ENCODE data around the gene PPFIA4.

DNA sequence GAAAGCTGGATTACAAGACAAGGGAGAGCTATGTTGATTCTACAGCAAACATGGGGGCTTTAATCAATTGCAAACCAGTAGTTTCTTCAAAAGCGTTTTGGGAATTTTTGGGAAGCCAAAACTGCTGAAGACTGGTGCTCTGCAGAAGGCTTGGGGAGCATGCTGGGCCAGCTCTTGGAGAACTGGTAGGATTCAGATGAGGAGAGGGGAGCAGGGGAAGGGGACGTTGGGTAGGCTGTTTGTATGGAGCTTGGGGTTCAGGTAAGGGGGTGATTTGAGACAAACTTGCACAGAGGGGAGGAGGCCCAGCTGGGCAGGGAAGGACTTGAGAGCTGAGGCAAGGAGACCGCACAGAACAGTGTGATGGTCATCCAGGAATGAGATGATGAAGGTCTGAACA is 62.1 kb downstream of the PPFIA4 start:
- TF ChIP-seq, protein P1, sequence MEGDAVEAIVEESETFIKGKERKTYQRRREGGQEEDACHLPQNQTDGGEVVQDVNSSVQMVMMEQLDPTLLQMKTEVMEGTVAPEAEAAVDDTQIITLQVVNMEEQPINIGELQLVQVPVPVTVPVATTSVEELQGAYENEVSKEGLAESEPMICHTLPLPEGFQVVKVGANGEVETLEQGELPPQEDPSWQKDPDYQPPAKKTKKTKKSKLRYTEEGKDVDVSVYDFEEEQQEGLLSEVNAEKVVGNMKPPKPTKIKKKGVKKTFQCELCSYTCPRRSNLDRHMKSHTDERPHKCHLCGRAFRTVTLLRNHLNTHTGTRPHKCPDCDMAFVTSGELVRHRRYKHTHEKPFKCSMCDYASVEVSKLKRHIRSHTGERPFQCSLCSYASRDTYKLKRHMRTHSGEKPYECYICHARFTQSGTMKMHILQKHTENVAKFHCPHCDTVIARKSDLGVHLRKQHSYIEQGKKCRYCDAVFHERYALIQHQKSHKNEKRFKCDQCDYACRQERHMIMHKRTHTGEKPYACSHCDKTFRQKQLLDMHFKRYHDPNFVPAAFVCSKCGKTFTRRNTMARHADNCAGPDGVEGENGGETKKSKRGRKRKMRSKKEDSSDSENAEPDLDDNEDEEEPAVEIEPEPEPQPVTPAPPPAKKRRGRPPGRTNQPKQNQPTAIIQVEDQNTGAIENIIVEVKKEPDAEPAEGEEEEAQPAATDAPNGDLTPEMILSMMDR (IDR thresholded peaks at IDR 0.05): no peak
- TF ChIP-seq POLR2A (IDR thresholded peaks at IDR 0.05): no peak
